Spleen (tissue), 11 donors: ENCODE data around the gene GPR21. TPM values are rescaled to one million over a fixed set of nuclear protein-coding genes. Genes with fewer than 3 reads are reported as not detected.

ENCODE experiments used
- DNase-seq: peaks from one replicate; pipeline ENCODE4 v3.0.0-alpha.2; 2020
- H3K27ac ChIP-seq, 8 donors: fragments of 200-600 bp; sonication (generic) in 7 of 8; 1 replicate in 4 of 8; 2 replicates in 4 of 8; pipeline versions ENCODE4 v1.5.0 to v1.8.0; 2016 to 2021; ENCODE audit warnings: inconsistent platforms in 4 of 8, mild to moderate bottlenecking in 4 of 8, moderate library complexity in 1 of 8
- H3K27me3 ChIP-seq, 7 donors: fragments of 200-600 bp; sonication (generic) in 6 of 7; replicated peaks in 1 of 7; 1 replicate in 4 of 7; 2 replicates in 3 of 7; pipeline versions ENCODE4 v1.5.0 to v1.8.0; 2016 to 2021; ENCODE audit warnings: inconsistent platforms in 3 of 7, mild to moderate bottlenecking in 1 of 7
- H3K36me3 ChIP-seq, 6 donors: fragments of 200-600 bp; sonication (generic) in 5 of 6; 1 replicate in 4 of 6; 2 replicates in 2 of 6; pipeline versions ENCODE4 v1.5.0 to v1.8.0; 2016 to 2021; ENCODE audit warnings: inconsistent platforms in 2 of 6
- H3K4me1 ChIP-seq, 6 donors: fragments of 200-600 bp; sonication (generic) in 5 of 6; 1 replicate in 3 of 6; 2 replicates in 3 of 6; pipeline versions ENCODE4 v1.5.0 to v1.8.0; 2016 to 2021; ENCODE audit warnings: inconsistent platforms in 3 of 6
- H3K4me3 ChIP-seq, 8 donors: fragments of 200-600 bp; sonication (generic) in 7 of 8; 1 replicate in 4 of 8; 2 replicates in 4 of 8; pipeline versions ENCODE4 v1.5.0 to v1.8.0; 2016 to 2021; ENCODE audit warnings: inconsistent platforms in 4 of 8, mild to moderate bottlenecking in 4 of 8, moderate library complexity in 2 of 8
- H3K9me3 ChIP-seq, 8 donors: fragments of 200-600 bp; sonication (generic) in 7 of 8; 1 replicate in 4 of 8; 2 replicates in 4 of 8; pipeline versions ENCODE4 v1.5.0 to v1.8.0; 2016 to 2021; ENCODE audit warnings: inconsistent platforms in 4 of 8
- POLR2A ChIP-seq, 3 donors: fragments of 450-650 bp; IDR thresholded peaks; one replicate each; pipeline ENCODE4 v1.5.1; 2017; ENCODE audit warnings: antibody characterized with exemption in 3 of 3, mild to moderate bottlenecking in 1 of 3
- POLR2AphosphoS5 ChIP-seq, 3 donors: sonication (generic); formaldehyde crosslinking; IDR thresholded peaks; one replicate each; pipeline ENCODE4 v1.5.1; 2017; ENCODE audit warnings: antibody characterized with exemption in 3 of 3
- WGBS, 5 donors: extraction: QIAGEN DNeasy Blood & Tissue Kit in 3 of 5; methylation state at CpG; one replicate each; pipeline versions ENCODE4 v1.1.5 to v1.1.7; 2013 to 2018; 5-methylcytosine and 5-hydroxymethylcytosine counted together
- intact Hi-C: fragments of 100-400 bp; cut with DNase I; formaldehyde crosslinking; loops from one replicate; pipeline ENCODE4 v1.15.0; 2023; ENCODE audit warnings: low total_unique reads
- polyA plus RNA-seq, 3 donors: library from polyadenylated mRNA; stranded (reverse); fragments of 200-250 nt; gene quantifications; one replicate each; pipeline ENCODE4 v1.2.1, GENCODE V29; 2013
- total RNA-seq, 7 donors: library from RNA; depleted of rRNA in 3 of 7; stranded (reverse); fragments of >200 nt in 3 of 7; fragmentation: NEBNext Ultra II Directional in 4 of 7; extraction: Animal tissue kit (Norgen Biotek cat#: 25700) in 4 of 7; gene quantifications; one replicate each; pipeline versions ENCODE4 v1.1.0 to v1.2.1, GENCODE V29; 2016 to 2021
- TF ChIP-seq, protein P1 (sequence below), 11 experiments: fragments of 200-600 bp in 7 of 11; fragments of 450-650 bp in 4 of 11; sonication (generic) in 4 of 11; IDR thresholded peaks in 8 of 11; conservative IDR thresholded peaks in 3 of 11; 1 replicate in 7 of 11; 2 replicates in 4 of 11; pipeline versions ENCODE4 v1.4.0 to v1.8.0; 2016 to 2021; ENCODE audit warnings: antibody characterized with exemption in 11 of 11, inconsistent platforms in 4 of 11, mild to moderate bottlenecking in 1 of 11
- donor health status: healthy with polysubstance abuse.
- donor health status: DM: no; HTN: no; CAD: no; lungs with moderate emphysema.
- donor health status: DM: no; HTN: no; CAD: no.
- donor health status: Bipolar disorder and iron deficiency.
- donor health status: healthy.
- donor health status: DM: no; HTN: no; CAD: no.
- donor health status: DM: yes; HTN: yes; CAD: no.

GPR21 gene
- total and polyA plus RNA-seq, 10 donors: 0.19 to 5.4 (median 3.0) TPM; not detected in 1

GRCh38 chr9:123041489-123041888, 8.0 kb downstream of the GPR21 start:
- TF ChIP-seq POLR2A (IDR thresholded peaks at IDR 0.05) (no peak), POLR2AphosphoS5 (IDR thresholded peaks at IDR 0.05) (no peak)
- TF ChIP-seq, protein P1, sequence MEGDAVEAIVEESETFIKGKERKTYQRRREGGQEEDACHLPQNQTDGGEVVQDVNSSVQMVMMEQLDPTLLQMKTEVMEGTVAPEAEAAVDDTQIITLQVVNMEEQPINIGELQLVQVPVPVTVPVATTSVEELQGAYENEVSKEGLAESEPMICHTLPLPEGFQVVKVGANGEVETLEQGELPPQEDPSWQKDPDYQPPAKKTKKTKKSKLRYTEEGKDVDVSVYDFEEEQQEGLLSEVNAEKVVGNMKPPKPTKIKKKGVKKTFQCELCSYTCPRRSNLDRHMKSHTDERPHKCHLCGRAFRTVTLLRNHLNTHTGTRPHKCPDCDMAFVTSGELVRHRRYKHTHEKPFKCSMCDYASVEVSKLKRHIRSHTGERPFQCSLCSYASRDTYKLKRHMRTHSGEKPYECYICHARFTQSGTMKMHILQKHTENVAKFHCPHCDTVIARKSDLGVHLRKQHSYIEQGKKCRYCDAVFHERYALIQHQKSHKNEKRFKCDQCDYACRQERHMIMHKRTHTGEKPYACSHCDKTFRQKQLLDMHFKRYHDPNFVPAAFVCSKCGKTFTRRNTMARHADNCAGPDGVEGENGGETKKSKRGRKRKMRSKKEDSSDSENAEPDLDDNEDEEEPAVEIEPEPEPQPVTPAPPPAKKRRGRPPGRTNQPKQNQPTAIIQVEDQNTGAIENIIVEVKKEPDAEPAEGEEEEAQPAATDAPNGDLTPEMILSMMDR (IDR thresholded peaks at IDR 0.05 in 8 of 11, conservative IDR thresholded peaks at IDR 0.05 in 3 of 11): no peak
- no peak for DNase-seq
- Histone ChIP-seq H3K36me3 (peaks cover 0 to 30% (median 0%) of the 10 kb centered on the region in 6 donors), H3K27ac (no peak overlapping the region), H3K9me3 (peaks cover 0 to 7% (median 0%) of the 10 kb centered on the region in 8 donors), H3K27me3 (no peaks in the 10 kb centered on the region), H3K4me3 (no peak overlapping the region), H3K4me1 (peaks cover 0 to 10% (median 2%) of the 10 kb centered on the region in 6 donors)
- intact Hi-C loops: no loop called here
- 67 to 94% (median 83%) methylated on average over 2 of the region's 2 CpGs for WGBS, 5 donors

DNA sequence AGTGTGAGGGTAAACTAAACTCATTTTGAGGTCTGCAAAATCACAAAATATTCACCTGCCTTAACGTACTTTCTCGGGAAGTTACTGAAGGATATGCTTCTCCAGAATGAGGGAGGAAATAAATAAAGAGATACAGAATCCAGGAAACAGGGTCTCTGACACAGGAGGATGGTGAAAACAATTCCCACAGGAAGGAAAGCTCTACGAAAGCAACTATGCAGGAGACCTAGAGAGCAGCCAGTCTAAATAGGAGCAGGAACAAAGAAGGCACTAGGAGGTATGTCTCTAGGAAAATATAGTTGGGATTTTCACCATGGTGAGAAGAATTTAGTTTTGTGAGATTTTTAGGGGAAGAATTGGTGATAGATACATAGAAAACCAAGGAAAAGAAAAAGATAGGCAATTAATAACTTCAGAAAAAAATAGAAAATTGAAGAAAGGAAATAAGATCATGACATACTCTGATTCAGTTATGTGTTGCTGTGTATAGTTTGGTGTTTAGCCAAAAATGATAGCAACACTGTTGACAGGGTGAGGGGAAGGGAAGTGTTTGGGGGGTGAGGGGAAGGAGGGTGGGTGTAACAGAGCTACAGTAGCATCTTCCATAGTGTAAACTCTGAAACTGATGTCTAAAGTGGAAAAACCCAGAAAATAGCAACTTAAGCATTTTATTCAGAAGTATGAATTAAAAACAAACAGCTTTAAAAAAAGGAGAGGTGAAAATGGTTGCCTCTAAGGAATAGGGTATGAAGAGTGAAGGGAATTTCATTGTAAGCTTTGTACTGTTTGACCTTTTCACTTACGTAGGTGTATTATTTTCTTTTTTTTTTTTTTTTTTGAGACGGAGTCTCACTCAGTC, 9.8 kb downstream of the GPR21 start:
- intact Hi-C loops: no loop called here
- TF ChIP-seq, protein P1 (IDR thresholded peaks at IDR 0.05 in 8 of 11, conservative IDR thresholded peaks at IDR 0.05 in 3 of 11): no peak
- no peak for TF ChIP-seq POLR2AphosphoS5 (IDR thresholded peaks at IDR 0.05)
- no peak for TF ChIP-seq POLR2A (IDR thresholded peaks at IDR 0.05)
- peaks cover 0 to 10% (median 4%) of the 10 kb centered on the region in 6 donors for H3K4me1 ChIP-seq
- 80 to 87% (median 84%) methylated on average over 5 of the region's 5 CpGs for WGBS, 5 donors
- peaks cover 0 to 7% (median 0%) of the 10 kb centered on the region in 8 donors for H3K9me3 ChIP-seq
- no peak overlapping the region for H3K27ac ChIP-seq
- H3K4me3 ChIP-seq: no peak overlapping the region
- H3K36me3 ChIP-seq: peaks cover 0 to 30% (median 0%) of the 10 kb centered on the region in 6 donors
- no peaks in the 10 kb centered on the region for H3K27me3 ChIP-seq
- no peak for DNase-seq

- H3K27me3 ChIP-seq: no peaks in the 10 kb centered on the region
- no peak overlapping the region for H3K4me3 ChIP-seq
- DNase-seq: no peak
- intact Hi-C loops: no loop called here
- no peak for TF ChIP-seq POLR2A (IDR thresholded peaks at IDR 0.05)
- peaks cover 0 to 7% (median 0%) of the 10 kb centered on the region in 8 donors for H3K9me3 ChIP-seq
- 67 to 81% (median 78%) methylated on average over 4 of the region's 4 CpGs for WGBS, 5 donors
- peaks cover 0 to 15% (median 10%) of the 10 kb centered on the region in 6 donors for H3K4me1 ChIP-seq
- H3K27ac ChIP-seq: no peak overlapping the region
- peaks cover 0 to 30% (median 0%) of the 10 kb centered on the region in 6 donors for H3K36me3 ChIP-seq
Observed at GRCh38 chr9:123044586-123044985, 11.1 kb downstream of the GPR21 start.

DNA sequence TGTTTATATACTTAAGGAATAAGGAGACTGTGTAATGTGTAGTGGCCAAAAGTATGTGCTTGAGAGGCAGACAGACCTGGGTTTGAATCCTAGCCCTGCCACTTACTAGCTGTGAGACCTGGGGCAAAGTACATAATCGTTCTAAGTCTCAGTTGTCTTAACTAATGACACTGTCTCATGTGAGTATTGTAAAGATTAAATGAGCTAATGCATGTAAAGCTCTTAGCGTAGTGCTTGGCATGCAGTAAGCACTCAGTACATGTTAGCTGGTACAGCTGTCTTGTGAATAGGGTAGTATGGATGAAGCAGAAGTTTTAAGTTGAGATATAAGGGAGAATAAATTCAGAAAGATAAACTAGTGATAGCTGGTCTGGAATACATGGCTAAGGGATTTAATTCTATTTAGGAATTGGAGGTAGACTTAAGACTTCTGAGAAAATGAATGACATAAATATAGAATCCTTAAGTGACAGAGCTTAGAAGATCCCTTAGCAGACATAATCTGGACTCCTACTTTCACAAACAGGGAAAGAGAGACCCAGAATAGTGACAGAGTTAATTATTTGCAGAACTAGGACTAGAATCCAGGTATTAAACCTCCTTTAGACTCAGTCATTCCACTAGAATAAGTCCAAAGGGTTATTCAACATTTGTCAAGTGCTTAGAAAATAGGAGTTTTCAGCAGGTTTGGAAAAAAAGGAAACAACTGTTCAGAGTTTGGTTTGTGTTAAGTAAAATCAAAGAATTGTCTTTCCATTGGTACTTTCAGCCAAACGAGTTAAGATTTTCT, 13.1 kb downstream of the GPR21 start:
- 71 to 77% (median 73%) methylated on average over 3 of the region's 3 CpGs for WGBS, 5 donors
- no peak for DNase-seq
- H3K4me3 ChIP-seq: no peak overlapping the region
- peaks cover 0 to 29% (median 0%) of the 10 kb centered on the region in 6 donors for H3K36me3 ChIP-seq
- peaks cover 0 to 7% (median 0%) of the 10 kb centered on the region in 8 donors for H3K9me3 ChIP-seq
- H3K4me1 ChIP-seq: peaks cover 0 to 27% (median 9%) of the 10 kb centered on the region in 6 donors
- intact Hi-C loops: no loop called here
- H3K27ac ChIP-seq: peak overlapping the region in 3 of 8 donors; percentile 1 to 19 (median 12)
- TF ChIP-seq, protein P1 (IDR thresholded peaks at IDR 0.05 in 8 of 11, conservative IDR thresholded peaks at IDR 0.05 in 3 of 11): no peak
- no peaks in the 10 kb centered on the region for H3K27me3 ChIP-seq
